Immature natural killer cell (primary cell): ENCODE results near the gene SLF1. TPM values are rescaled to one million over a fixed set of nuclear protein-coding genes. Genes with fewer than 3 reads are reported as not detected.

Experiments
- DNase-seq, 3 donors: peaks; one replicate each; pipeline ENCODE4 v3.0.0; 2022; ENCODE audit warnings: mixed read lengths in 1 of 3
- H3K27ac Mint-ChIP-seq, 6 donors: one replicate each; pipeline ENCODE4 v1.8.0; 2020; ENCODE audit warnings: mixed read lengths in 6 of 6, mild to moderate bottlenecking in 5 of 6, inconsistent platforms in 4 of 6, moderate library complexity in 3 of 6
- H3K27me3 Mint-ChIP-seq, 3 donors: one replicate each; pipeline ENCODE4 v1.8.0; 2020 to 2021; ENCODE audit warnings: low read depth in 3 of 3, mild to moderate bottlenecking in 3 of 3, mixed read lengths in 3 of 3, moderate library complexity in 3 of 3, inconsistent platforms in 1 of 3
- H3K36me3 Mint-ChIP-seq, 3 donors: one replicate each; pipeline ENCODE4 v1.8.0; 2020; ENCODE audit warnings: mixed read lengths in 3 of 3, inconsistent platforms in 2 of 3, mild to moderate bottlenecking in 2 of 3
- H3K4me1 Mint-ChIP-seq, 2 donors: one replicate each; pipeline ENCODE4 v1.8.0; 2020; ENCODE audit warnings: inconsistent platforms in 2 of 2, mild to moderate bottlenecking in 2 of 2, mixed read lengths in 2 of 2, moderate library complexity in 1 of 2
- H3K4me3 Mint-ChIP-seq, 5 donors: one replicate each; pipeline ENCODE4 v1.8.0; 2020; ENCODE audit warnings: mild to moderate bottlenecking in 5 of 5, mixed read lengths in 5 of 5, inconsistent platforms in 3 of 5, moderate library complexity in 3 of 5
- H3K9me3 Mint-ChIP-seq, 6 donors: one replicate each; pipeline ENCODE4 v1.8.0; 2020; ENCODE audit warnings: mild to moderate bottlenecking in 6 of 6, mixed read lengths in 6 of 6, inconsistent platforms in 4 of 6, moderate library complexity in 3 of 6
- polyA plus RNA-seq, 3 donors: library from polyadenylated mRNA; unstranded; fragments of 300-500 nt; fragmentation: Illumina TruSeq; gene quantifications; one replicate each; pipeline ENCODE4 v1.2.3, GENCODE V29; 2021

The SLF1 gene
- polyA plus RNA-seq, 3 donors from 2014 or later: 1.5 to 9.5 (median 8.4) TPM

- Mint-ChIP-seq H3K9me3 (no peaks in the 10 kb centered on the region), H3K36me3 (peaks cover 0 to 2% (median 0%) of the 10 kb centered on the region in 3 donors), H3K27me3 (peaks cover 0 to under 1% (median 0%) of the 10 kb centered on the region in 3 donors), H3K4me1 (peaks cover 17 to 30% of the 10 kb centered on the region in 2 donors), H3K4me3 (no peak overlapping the region), H3K27ac (no peak overlapping the region)
- DNase-seq: no peak
Observed at GRCh38 chr5:94623877-94624276, 5.4 kb downstream of the SLF1 start.

- Mint-ChIP-seq H3K27ac (no peak overlapping the region), H3K4me3 (no peak overlapping the region), H3K36me3 (peaks cover 15 to 17% (median 15%) of the 10 kb centered on the region in 3 donors), H3K4me1 (peaks cover 6 to 21% of the 10 kb centered on the region in 2 donors), H3K9me3 (no peaks in the 10 kb centered on the region), H3K27me3 (peaks cover 0 to 2% (median 0%) of the 10 kb centered on the region in 3 donors)
- no peak for DNase-seq
Observed at GRCh38 chr5:94627191-94627590, 8.7 kb downstream of the SLF1 start.

DNA sequence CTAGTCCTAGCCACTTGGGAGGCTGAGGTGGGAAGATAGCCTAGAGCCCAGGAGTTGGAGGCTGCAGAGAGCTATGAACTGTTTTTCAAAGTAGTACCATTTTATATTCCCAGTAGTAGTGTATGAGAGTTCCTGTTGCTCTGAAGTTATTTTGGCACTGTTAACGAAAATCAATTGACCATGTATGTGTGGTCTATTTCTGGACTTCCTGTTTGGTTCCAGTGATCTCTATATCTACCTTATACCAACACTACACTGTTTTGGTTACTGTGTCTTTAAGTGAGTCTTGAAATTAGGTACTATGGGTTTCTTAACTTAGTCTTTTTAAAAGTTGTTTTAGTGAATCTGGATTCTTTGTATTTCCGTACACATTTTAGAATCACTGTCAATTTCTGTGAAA lies 13.6 kb downstream of the SLF1 start:
- Mint-ChIP-seq H3K4me3 (no peak overlapping the region), H3K36me3 (peaks cover 33 to 50% (median 38%) of the 10 kb centered on the region in 3 donors), H3K9me3 (peaks cover 0 to 8% (median 2%) of the 10 kb centered on the region in 6 donors), H3K4me1 (peaks cover 10 to 34% of the 10 kb centered on the region in 2 donors), H3K27me3 (peaks cover 0 to 2% (median 0%) of the 10 kb centered on the region in 3 donors), H3K27ac (no peak overlapping the region)
- DNase-seq: no peak

- no peak overlapping the region for H3K4me3 Mint-ChIP-seq
Observed at GRCh38 chr5:94640176-94640575, 21.7 kb downstream of the SLF1 start.

GRCh38 chr5:94645053-94645452 lies 26.6 kb downstream of the SLF1 start:
- Mint-ChIP-seq H3K4me1 (no peaks in the 10 kb centered on the region), H3K27ac (no peak overlapping the region), H3K4me3 (no peak overlapping the region), H3K36me3 (peaks cover 27 to 41% (median 34%) of the 10 kb centered on the region in 3 donors), H3K27me3 (no peaks in the 10 kb centered on the region), H3K9me3 (peaks cover 0 to 10% (median 8%) of the 10 kb centered on the region in 6 donors)
- no peak for DNase-seq

More at GRCh38 chr5:94640176-94640575, 21.7 kb downstream of the SLF1 start:
- Mint-ChIP-seq H3K36me3 (peaks cover 48 to 72% (median 57%) of the 10 kb centered on the region in 3 donors), H3K9me3 (peaks cover 7 to 27% (median 14%) of the 10 kb centered on the region in 6 donors), H3K27me3 (no peaks in the 10 kb centered on the region), H3K27ac (peak overlapping the region in 1 of 6 donors; percentile 43), H3K4me1 (peaks cover 3 to 13% of the 10 kb centered on the region in 2 donors)
- DNase-seq: no peak

DNA sequence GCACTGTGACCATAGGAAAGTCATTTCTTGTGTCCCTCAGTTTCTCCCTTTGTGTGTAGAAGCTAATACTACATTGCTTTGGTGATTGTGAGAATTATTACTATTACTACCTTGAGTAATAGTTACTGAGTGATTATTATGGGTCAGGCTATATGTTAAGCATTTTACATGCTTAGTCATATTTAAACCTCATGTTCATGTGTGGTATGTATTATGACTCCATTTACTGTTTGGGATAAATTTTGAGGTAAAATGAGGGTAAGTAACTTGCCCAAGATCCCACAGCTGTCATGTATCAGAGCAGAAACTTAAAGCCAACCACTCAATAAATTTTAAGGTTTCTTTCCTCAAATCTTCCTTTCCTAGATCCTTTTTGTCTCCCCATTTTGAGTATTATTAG lies 28.3 kb downstream of the SLF1 start:
- no peak for DNase-seq
- Mint-ChIP-seq H3K27me3 (no peaks in the 10 kb centered on the region), H3K4me1 (no peaks in the 10 kb centered on the region), H3K9me3 (no peaks in the 10 kb centered on the region), H3K36me3 (peaks cover 10 to 24% (median 17%) of the 10 kb centered on the region in 3 donors), H3K4me3 (no peak overlapping the region), H3K27ac (peak overlapping the region in 1 of 6 donors; percentile 46)

- no peak for DNase-seq
- H3K36me3 Mint-ChIP-seq: peaks cover 15 to 29% (median 27%) of the 10 kb centered on the region in 3 donors
- peaks cover 0 to 6% of the 10 kb centered on the region in 2 donors for H3K4me1 Mint-ChIP-seq
- H3K4me3 Mint-ChIP-seq: no peak overlapping the region
- no peaks in the 10 kb centered on the region for H3K27me3 Mint-ChIP-seq
- peaks cover 0 to 1% (median 0%) of the 10 kb centered on the region in 6 donors for H3K9me3 Mint-ChIP-seq
- no peak overlapping the region for H3K27ac Mint-ChIP-seq
Observed at GRCh38 chr5:94649874-94650273, 31.4 kb downstream of the SLF1 start.

GRCh38 chr5:94658272-94658671 lies 39.8 kb downstream of the SLF1 start:
- no peak for DNase-seq
- Mint-ChIP-seq H3K27me3 (no peaks in the 10 kb centered on the region), H3K27ac (no peak overlapping the region), H3K36me3 (peaks cover 56 to 68% (median 68%) of the 10 kb centered on the region in 3 donors), H3K9me3 (peaks cover 21 to 36% (median 26%) of the 10 kb centered on the region in 6 donors), H3K4me3 (no peak overlapping the region), H3K4me1 (peaks cover 1 to 6% of the 10 kb centered on the region in 2 donors)

GRCh38 chr5:94660506-94660905 lies 42.0 kb downstream of the SLF1 start:
- no peak for DNase-seq
- Mint-ChIP-seq H3K36me3 (peaks cover 43 to 56% (median 50%) of the 10 kb centered on the region in 3 donors), H3K27ac (no peak overlapping the region), H3K4me1 (peaks cover 0 to 1% of the 10 kb centered on the region in 2 donors), H3K4me3 (no peak overlapping the region), H3K9me3 (peaks cover 21 to 29% (median 26%) of the 10 kb centered on the region in 6 donors), H3K27me3 (no peaks in the 10 kb centered on the region)

DNA sequence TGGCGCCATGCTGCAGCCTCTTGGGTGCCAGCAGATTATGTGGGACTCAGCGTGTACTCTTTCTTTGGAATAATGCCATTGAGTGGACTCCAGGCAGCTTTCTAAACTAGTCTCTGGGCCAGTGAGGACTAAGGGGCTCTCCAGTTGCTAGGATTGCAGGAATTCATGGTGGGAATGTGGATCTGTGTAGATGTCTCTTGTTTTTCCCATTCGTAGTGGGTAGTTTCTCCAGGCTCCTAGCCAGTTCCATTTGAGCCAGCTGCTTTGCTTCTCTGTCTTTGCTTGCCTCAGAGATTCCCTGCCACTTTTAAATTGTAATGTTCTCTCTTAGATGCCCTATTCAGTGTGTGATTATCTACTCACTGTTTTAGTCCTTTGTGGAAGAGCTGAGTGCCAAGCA lies 42.6 kb downstream of the SLF1 start:
- Mint-ChIP-seq H3K27ac (no peak overlapping the region), H3K27me3 (no peaks in the 10 kb centered on the region), H3K4me1 (peaks cover 0 to 1% of the 10 kb centered on the region in 2 donors), H3K4me3 (no peak overlapping the region), H3K9me3 (peaks cover 21 to 26% (median 23%) of the 10 kb centered on the region in 6 donors), H3K36me3 (peaks cover 41 to 50% (median 48%) of the 10 kb centered on the region in 3 donors)
- DNase-seq: no peak

DNA sequence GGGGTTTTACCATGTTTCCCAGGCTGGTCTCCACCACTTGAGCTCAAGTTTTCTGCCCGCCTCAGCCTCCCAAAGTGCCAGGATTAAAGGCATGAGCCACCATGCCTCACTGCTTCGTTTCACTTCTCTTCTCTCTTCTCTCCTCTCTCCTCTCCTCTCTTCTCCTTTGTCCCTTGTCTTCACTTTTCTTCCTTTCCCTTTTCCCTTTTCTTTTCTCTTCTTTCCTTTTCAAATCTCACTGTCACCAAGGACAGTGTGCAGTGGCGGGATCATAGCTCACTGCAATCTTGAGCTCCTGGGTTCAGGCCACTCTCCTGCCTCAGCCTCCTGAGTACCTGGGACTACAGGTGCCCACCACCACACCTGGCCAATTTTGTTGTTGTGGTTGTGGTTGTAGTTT lies 49.5 kb downstream of the SLF1 start:
- Mint-ChIP-seq H3K36me3 (peaks cover 8 to 30% (median 28%) of the 10 kb centered on the region in 3 donors), H3K4me3 (no peak overlapping the region), H3K4me1 (no peaks in the 10 kb centered on the region), H3K27me3 (no peaks in the 10 kb centered on the region), H3K27ac (no peak overlapping the region), H3K9me3 (no peaks in the 10 kb centered on the region)
- DNase-seq: no peak

DNA sequence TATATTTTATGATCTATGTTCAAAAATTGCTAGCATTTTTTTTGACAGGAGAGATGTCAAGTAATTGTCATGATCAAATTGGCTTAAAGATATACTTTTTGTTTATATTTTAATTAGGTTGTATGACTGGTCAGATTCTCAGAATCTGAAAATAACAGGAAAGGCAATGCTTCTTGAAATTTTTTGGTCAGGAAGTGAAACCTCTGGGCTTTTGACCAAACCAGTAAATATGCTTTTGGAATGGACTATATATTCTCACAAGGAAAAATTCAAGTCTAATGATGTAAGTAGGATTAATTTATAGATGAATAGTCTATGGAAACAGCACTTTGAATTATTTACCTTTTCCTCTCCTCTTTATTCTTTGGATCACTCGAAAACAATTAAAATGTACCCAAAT lies 52.3 kb downstream of the SLF1 start:
- Mint-ChIP-seq H3K4me1 (no peaks in the 10 kb centered on the region), H3K36me3 (peaks cover 11 to 31% (median 28%) of the 10 kb centered on the region in 3 donors), H3K4me3 (no peak overlapping the region), H3K27ac (no peak overlapping the region), H3K9me3 (no peaks in the 10 kb centered on the region), H3K27me3 (no peaks in the 10 kb centered on the region)
- no peak for DNase-seq

DNA sequence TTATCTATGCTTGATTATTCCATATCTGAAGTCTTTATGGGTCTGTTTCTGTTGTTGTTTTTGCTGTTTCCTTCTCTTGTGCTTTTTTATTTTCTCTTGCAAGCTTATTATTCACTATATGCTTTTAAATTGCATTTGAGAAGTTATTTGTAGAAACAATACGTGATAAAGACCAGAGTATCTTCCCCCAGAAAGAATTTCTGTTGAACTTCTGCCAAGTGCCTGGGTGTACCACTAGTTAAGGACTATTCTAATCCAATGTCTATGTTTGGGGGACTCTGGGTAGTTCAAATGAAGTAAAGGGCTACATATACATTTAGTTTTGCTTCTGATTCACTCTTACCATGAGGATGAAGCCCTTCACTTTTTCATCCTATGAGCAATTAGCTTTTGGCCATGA lies 54.3 kb downstream of the SLF1 start:
- Mint-ChIP-seq H3K4me1 (peaks cover 0 to 8% of the 10 kb centered on the region in 2 donors), H3K9me3 (no peaks in the 10 kb centered on the region), H3K27ac (no peak overlapping the region), H3K27me3 (no peaks in the 10 kb centered on the region), H3K36me3 (peaks cover 8 to 23% (median 14%) of the 10 kb centered on the region in 3 donors), H3K4me3 (no peak overlapping the region)
- DNase-seq: no peak

DNA sequence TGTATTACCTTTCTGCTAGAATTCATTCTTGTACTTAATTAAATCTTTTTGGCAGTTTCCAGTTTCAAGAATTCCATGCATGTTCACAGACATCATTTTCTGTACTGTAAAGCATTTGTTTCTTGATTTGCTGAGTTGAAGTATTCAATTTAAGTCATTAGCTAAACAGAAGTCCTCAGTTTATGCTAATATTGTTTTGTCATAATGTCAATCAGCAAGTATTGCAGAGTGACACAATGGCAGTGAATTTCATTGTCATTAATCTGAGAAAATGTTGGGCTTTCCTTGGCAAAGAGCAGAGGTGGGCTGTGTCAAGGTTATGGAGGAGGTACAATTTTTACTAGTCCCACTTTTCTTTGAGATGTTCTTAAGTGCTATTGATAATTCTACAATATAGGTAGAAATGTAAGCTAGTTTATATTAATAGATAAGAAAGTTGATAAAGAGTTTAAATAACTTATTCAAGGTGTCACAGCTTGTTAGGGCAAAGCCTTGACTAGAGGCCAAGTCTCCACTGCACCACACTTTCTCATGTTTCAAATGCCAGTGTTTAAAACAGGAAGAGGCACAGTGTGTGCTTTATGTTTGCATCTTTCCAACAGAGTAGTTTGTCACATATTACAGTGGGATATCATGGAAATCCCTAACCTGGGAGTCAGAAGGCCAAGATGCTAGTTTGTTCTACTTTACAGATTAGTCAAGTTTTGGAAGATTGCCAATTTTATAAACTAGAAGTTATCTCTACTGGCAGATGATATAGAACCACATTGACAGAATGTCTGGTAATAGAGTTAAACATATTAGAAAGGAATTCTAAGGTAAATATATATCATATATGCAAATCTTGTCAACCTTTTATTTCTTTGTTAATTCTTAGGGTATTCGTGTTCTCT lies 56.3 kb downstream of the SLF1 start:
- no peak for DNase-seq
- Mint-ChIP-seq H3K4me3 (no peak overlapping the region), H3K9me3 (no peaks in the 10 kb centered on the region), H3K27ac (no peak overlapping the region), H3K36me3 (peaks cover 4 to 20% (median 12%) of the 10 kb centered on the region in 3 donors), H3K27me3 (no peaks in the 10 kb centered on the region), H3K4me1 (peaks cover 0 to 8% of the 10 kb centered on the region in 2 donors)
